Measurements from ENCODE around the gene CCT7.
"Not testable (repeated sequence)": the region's sequence is repeated elsewhere in the genome, so short reads cannot be mapped to it uniquely, and the experiment has no call there.

Gene CCT7

DNA sequence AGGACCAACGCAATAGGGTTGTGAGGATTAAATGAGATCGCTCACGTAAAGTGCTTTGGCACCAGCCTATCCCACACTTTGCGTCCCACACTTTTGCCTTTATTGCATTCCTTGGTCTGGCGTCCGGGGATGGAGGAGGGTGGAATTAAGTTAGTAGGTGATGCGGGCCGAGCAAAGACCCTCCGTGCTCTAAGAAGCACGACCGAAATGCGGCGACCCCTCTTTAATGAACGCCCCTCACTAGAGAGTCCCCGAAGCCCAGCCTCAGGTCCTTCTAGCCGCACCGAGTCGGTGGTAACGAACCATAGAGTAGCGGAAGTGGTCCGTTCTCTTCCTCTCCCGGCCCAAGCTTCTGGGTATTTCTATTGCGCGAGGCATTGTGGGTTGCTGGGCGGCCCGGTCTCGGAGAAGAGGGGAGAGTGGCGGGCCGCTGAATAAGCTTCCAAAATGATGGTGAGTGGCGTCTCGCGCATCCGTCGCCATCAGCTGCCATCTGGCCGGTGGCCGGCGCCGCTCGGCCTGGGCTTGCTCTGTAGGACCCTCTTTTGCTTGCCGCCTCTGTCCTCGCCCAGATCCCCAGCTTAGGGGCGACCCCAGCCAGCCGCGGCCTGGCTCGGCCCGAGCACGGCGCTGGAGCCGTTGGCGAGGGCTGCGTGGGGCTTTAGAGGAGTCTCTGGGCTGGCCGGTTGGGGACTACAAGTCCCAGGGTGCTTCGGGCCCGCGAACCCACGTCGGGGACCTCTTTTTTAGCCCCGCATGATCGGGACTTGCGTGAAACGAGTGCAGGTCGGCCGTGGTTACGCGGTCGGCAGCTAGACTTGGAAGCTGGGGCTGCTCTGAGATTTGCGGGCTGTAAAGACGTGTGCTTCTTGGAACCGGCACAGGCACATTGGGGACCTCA is at the start of gene CCT7:
TSS of gene CCT7 (plus strand) at position 377 of the 901 bp plus-strand sequence. CDS start at position 448, 71 bp downstream.
- DNase-seq: peak; percentile 84

DNA sequence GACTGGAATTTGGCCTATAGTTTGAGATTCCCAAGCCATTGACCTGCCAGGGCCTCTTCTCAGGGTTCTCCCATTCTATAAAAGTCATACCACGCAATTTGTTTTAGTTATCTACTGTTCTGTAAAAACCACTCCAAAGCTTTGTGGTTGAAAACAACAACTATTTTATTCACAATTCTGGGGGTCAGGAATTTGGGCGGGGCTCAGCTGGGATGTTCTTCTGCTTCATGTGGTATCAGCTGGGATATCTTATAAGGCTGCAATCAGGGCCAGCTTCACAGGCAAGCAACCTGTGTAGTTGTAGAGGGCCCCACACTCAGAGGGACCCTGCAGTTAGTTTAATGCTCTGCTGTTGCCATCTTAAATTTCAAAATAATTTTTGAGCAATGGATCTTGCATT is 48.1 kb upstream of the CCT7 start:
- no peak for DNase-seq

DNA sequence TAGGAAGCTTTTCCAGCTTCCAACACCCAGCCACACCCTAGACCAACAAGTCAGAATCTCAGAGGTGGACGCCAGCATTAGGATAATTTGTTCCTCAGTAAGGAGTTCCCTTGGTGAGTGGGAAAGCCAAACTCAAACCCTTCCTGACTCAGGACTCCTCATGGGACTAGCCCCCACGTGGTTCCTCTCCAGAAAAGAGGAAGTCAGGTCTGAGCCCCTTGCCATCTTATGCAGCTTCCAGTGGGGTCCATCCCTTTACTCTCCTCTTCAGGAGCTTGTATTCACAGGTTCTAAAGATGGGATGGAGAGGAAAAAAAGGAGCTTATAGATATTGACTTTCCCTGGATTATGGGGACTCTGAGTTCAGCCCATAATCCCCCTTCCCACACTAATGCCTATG is 46.6 kb upstream of the CCT7 start:
- no peak for DNase-seq

DNA sequence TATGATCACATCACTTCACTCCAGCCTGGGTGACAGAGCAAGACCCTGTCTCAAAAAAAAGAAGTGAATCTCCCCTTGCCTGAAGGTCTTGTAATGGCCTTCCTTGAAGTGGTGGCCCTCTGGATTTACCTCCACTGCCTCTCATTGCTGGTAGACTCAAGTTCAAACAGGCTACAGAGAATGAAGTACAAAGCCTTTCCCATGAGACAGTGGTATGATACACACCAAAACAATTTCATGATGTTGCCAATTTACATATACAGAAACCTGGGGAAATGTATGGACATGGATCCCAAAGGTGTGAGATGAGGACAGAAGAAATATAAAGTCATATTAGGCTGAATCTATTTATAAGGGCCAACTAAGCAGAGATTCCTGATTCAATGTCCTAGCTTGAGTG is 36.5 kb upstream of the CCT7 start:
- DNase-seq: no peak

DNA sequence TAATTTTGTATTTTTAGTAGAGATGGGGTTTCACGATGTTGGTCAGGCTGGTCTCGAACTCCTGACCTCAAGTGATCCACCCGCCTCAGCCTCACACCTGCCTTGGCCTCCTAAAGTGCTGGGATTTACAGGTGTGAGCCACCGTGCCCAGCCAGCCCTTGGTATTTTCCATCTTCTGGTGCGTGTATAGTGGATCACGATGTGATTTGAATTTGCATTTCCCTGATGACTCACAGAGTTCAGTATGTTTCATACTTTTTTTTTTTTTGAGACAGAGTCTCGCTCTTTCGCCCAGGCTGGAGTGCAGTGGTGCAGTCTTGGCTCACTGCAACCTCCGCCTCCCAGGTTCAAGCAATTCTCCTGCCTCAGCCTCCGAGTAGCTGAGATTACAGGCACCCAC is 33.8 kb upstream of the CCT7 start:
- DNase-seq: not testable (repeated sequence)

DNA sequence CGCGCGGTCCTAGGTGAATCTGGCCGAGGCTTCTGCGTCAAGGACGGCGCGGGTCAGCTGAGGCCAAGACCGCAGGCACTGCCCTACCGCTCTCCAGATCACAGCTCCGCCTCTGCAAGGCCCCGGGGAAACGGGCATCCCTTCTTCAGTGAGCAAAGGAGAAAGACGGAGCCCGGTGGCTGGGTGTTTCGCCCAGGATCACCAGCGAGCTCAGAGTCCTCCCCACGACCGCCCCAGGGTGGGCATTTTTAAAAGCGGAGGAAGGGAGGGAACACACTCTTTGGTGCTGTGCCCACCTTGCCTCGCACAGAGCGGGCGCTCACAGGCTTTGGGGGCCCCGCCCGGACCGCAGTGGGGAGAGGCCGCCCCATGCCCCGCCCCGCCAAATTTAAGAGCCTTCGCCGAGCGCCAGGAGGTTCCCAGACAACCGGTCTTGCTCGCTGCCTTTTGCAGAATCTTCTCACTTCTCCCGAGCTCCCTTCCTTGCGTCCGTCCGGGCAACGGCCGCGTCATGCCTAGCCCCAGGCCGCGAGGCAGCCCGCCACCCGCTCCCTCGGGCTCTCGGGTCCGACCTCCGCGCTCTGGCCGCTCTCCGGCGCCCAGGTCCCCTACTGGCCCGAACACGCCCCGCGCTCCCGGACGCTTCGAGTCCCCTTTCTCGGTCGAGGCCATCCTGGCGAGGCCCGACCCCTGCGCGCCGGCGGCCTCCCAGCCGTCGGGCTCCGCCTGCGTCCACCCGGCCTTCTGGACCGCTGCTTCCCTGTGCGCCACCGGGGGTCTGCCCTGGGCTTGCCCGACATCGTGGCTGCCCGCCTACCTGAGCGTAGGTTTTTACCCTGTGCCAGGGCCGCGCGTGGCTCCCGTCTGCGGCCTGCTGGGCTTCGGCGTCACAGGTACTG is 31.7 kb upstream of the CCT7 start, which contains the start of gene NOTO:
TSS of gene NOTO (plus strand) at position 419 of the 899 bp plus-strand sequence. CDS start at position 512, 93 bp downstream.
- peak; percentile 23 for DNase-seq

DNA sequence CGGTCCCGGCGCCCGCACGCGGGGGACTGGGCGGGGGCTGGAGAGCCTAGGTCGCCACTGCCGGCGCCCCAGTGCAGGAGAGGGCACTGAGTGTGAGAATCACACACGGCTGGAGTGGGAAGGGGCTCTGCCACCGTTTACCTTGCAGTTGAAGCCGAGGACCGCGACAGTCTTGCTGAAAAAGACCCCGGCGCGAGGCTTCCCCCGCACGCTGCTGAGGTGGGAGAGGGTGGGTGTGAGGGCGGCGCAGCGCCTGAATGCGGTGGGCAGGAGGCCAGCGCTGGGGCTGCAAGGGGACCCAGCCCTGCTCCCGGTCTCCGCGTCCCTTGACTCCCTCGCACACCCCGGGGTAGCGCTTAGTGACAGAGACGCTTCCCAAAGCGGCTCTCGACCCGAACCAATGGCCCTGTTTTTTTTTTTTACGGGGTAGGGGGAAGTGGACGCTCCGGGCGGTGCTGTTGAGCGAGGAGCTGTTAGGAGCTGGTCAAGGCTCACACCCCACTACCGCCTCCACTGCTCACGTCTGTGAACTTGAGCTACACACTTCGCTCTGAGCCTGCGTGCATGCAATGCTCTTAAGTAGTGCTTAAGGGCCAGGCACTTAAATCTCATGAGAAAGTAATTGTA is 30.9 kb upstream of the CCT7 start:
- DNase-seq: no peak

DNA sequence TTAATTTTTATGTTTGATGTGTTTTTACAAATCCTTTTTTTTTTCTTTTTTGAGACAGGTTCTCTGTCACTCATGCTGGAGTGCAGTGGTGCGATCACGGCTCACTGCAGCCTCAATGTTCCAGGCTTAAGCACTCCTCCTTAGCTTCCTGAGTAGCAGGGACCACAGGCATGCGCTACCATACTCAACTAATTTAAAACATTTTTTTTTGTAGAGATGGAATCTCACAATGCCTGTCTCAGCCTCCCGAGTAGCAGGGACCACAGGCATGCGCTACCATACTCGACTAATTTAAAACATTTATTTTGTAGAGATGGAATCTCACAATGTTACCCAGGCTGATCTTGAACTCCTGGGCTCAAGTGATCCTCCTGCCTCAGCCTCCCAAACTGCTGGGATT is 28.5 kb upstream of the CCT7 start:
- no peak for DNase-seq

DNA sequence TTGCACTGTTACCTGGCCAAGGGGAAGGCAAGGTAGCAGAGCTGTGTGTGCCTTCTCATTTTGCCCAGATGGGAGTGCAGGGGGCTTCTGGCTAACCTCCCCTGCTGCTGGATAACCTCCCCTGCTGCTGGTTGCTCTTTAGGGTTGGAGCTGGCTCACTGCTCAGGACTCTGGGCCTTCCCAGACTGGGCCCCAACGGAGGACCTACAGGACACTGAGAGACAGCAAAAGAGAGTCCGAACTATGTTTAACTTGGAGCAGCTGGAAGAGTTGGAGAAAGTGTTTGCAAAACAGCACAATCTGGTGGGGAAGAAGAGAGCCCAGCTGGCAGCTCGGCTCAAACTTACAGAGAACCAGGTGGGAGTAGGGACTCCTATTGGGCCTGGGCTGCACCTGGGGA is 25.9 kb upstream of the CCT7 start:
- DNase-seq: no peak

DNA sequence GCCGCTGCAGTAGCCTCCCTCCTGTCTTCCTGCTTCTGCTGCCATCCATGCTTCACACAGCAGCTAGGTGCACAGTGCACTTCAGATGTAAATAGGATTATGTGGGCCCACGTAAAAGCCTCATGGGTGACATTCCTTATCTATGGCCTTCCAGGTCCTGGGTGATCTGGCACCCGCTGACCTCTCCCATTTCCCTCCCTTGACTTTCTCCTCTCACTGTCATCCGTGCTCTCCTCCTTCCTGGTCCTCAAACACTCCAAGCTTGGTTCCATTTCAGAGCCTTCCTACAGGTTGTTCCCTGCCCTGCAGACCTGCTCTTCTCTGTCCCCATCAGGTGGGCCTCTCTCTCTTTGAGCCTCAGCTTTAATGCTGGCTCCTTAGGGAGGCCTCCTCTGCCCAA is 24.1 kb upstream of the CCT7 start:
- DNase-seq: no peak

DNA sequence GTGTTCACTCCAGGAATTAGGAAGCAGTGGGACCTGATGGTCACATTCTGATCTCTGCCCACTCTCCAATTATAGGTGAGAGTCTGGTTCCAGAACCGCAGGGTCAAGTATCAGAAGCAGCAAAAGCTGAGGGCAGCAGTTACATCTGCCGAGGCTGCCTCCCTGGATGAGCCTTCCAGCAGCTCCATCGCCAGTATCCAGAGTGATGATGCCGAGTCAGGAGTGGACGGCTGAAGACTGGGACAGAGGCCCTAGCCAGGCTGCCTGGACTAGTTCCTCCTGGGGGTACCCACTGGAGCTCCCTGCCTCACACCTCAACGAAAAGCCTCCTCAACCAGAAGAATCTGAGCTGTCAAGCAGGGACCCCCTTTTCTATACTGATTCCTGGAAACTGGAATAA is 23.4 kb upstream of the CCT7 start:
- no peak for DNase-seq

DNA sequence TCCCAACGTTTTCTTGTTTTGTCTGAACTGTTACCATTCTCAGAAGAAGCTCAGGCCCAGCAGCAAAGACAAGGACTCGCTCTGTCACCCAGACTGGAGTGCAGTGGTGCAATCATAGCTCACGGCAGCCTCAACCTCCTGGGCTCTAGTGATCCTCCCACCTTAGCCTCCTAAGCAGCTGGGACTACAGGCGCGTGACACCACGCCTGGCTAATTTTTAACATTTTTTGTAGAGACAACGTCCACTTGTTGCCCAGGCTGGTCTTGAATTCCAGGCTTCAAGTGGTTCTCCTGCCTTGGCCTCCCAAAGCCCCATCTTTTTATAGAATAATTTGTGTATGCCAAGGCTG is 22.0 kb upstream of the CCT7 start:
- no peak for DNase-seq

DNA sequence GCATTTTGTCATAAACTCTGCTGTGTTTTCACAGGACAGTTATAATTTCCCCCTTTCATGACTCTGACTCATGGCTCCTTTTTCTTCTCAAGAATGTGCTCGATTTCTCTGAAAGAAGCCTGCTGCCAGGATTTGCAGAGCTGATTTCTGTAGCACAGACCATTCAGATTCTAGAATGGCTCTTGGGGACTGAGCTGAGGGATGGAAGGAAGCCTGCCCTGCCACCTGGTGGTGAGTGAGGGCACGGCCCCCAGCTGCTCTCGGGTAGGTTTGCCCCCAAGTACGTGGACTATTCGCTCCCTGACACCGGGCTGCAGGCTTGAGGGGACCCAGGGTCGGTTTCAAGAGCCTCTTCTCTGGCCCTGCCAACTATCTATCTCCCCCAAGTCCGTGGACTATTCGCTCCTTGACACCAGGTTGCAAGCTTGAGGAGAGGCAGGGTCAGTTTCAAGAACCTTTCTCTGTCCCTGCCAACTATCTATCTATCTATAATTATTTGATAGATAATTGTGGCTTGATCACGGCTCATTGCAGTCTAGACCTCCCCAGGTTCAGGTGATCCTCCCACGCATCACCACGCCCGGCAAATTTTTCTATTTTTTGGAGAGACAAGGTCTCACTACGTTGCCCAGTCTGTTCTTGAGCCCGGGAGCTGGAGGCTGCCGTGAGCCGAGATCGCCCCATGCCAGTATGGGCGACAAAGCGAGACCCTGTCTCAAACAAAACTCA is 21.5 kb upstream of the CCT7 start:
- peak; percentile 80 for DNase-seq

DNA sequence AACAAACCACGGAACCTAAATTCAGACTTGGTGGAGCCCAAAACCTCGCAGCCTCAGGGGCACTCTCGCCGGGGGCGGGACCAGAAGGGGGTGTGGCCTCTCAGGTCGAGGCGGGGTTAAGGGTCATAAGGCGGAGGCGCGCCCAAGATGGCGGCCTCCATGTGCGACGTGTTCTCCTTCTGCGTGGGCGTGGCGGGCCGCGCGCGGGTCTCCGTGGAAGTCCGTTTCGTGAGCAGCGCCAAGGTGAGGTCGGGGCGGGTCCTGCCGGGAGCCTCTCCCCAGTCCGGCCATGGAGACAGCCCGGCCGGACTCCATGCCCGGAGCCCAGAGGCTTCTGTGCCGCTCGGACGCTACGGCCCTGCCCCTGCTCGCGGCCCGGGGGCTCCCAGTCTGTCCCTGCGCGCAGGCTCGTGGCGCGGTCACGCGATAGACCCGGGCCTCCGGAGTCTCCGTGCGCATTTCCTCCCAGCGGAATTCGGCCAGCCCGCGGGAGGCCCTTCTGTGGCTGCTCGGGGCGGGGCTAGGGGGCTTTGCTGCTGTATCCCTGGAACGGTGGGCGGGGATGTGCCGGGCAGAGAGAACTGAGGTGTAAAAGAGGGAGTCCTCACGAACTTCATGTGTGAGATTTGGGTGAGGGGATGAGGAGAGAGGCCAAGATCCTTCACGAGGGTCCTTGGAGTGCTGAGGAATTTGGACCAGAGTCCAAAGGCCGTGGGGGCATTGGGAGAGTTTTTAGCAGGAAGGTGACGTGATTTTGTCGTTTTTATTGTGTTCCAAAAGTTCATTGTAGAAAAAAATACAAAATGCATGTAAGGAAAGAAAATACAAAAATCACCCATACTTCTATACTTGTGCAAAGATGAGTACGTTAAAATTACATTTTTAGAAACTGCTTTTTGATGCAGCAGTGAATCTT is 19.7 kb upstream of the CCT7 start, which contains the start of gene SMYD5:
TSS of gene SMYD5 (plus strand) at position 126 of the 916 bp plus-strand sequence. CDS start at position 148, 22 bp downstream.
- DNase-seq: peak; percentile 95

DNA sequence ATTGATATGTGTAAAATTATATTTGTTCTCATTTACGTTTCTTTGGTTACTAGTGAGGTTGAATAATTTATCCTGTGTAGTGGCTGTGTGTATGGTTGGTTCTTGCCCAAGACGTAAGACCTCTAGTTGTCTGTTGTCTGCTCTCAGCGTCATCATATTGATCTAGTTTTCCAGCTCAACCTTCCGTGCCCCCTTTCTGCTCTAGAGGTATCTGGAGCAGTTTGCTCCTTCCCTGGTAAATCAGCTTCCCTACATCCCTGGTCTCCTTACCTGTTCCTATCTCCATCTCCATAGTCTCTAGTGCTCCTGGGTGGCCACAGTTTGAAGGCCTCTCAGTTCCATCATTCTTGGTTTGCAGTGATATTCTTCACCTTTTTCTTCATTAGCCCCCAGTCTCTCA is 18.9 kb upstream of the CCT7 start:
- DNase-seq: no peak

DNA sequence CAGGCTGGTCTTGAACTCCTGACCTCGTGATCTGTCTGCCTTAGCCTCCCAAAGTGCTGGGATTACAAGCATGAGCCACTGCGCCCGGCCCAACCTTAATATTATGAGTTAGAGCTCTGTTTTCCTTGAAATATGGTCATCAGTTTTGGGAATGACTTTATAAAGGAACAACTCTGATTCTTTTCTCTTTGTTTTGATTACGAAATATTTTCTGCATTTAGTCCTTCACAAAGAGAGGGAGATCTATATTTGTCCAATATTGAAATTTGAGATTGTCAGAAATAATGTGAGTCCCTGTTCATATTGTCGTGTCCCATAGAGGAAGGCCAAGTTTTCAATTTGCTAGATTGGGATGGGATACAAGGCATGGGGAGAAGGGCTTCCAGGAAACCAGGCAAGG is 16.9 kb upstream of the CCT7 start:
- no peak for DNase-seq

DNA sequence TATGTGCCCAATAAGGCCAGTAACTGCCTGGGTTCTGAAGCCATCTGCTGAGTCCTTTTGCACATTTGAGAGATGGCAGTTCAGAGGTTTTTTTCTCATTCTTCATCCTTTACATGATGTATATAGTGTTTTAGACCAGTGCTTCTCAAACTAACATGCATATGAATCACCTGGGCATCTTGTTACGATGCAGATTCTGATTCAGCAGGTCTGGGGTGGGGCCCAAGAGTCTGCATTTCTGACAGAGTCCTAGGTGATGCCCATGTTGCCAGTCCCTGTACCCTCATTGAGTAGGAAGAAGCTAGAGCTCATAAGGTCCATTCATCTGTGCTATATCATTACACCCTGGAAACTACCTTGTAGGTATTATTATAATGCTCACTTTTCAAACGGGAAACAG is 16.3 kb upstream of the CCT7 start:
- no peak for DNase-seq

DNA sequence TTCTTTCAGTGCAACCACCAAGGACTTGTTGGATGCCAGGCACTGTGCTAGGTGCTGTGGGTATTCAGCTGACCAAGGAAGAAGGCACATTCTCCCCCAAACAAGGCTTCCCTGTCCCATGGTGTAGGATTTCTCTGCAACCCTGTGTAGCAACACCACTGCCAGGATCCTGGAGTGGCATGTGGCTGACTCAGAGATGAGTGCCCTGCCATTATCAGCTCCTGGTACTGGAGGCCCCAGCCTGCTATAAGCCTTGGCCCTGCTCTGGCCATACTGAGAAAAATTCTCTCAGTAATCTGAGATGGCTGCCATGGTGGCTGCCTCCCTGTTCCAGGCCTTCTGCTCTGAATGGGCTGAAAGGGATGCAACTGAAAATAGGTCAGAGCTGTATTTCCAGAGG is 15.8 kb upstream of the CCT7 start:
- DNase-seq: no peak

DNA sequence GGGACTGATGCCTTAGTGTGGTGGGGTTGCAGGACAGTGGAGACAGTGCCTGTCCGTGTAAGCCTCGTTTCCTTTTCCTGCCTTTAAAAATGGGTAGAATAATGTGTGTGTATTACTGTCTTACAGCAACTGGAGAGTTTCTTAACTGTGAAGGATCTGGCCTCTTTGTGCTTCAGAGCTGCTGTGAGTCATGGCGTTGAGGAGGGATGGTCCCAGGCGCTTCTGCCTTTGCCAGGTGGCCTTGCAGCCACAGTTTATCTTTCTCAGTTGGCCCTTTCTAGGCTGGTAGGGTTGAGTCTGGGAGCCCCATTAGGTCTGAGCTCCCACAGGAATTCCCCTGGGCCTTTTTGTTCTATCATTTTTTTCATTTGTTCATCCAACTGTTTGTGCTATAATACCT is 10.3 kb upstream of the CCT7 start:
- no peak for DNase-seq

DNA sequence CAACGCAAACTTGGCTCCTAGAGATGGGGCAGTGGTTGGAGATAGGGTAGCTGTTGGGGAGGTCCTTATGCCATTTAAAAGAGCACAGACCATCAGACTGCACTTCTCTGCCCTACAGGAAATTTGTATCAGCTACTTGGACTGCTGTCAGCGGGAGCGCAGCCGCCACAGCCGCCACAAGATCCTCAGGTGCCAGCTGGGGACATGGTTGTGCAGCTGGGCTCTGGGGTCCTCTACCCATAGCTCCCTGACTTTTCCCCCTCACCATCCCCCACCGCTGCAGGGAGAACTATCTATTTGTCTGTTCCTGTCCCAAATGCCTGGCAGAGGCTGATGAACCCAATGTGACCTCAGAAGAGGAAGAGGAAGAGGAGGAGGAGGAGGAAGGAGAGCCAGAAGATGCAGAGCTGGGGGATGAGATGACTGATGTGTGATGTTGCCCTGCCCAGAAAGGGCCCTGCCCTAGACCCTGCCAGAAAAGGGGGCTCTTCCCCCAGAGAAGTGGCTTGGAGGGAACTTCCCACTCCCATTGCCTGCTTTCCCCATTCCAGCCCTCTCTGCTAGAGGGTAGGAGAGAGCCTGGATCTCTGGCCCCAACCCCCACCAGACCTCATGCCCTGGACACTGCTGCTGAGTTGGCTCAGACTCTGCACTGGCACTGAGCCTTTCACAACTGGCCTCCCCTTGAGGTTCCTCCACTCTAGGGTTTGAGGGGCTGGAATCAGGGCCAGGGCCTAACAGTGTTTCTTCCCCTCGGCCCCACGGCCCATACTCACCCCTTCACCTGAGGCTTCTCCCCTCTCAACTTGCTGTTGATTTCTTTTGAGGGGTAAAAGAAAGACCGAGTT is 8.4 kb upstream of the CCT7 start:
- DNase-seq: no peak
